ENCODE results near the gene SLC2A10.

- TF ChIP-seq CTCF (tag by site-specific recombination; IDR thresholded peaks at IDR 0.05) (no peak), ZNF10 (tag by site-specific recombination; IDR thresholded peaks at IDR 0.05) (no peak), ZNF24 (tag by site-specific recombination; IDR thresholded peaks at IDR 0.05) (no peak), ZNF146 (tag by site-specific recombination; IDR thresholded peaks at IDR 0.05) (no peak), PRDM4 (tag by site-specific recombination; IDR thresholded peaks at IDR 0.05) (no peak), ZNF280D (tag by site-specific recombination; IDR thresholded peaks at IDR 0.05) (no peak)
These were observed 39.2 kb upstream of the SLC2A10 start for GRCh38 chr20:46670228-46670584.
